ENCODE measurements around the gene KCNMA1. TPM values are rescaled to one million over a fixed set of nuclear protein-coding genes. Genes with fewer than 3 reads are reported as not detected.

KCNMA1 gene
- total and polyA plus RNA-seq, 9 of the 15 experiments (the other 6 are each of a cell fraction or from before 2014, with no cell fraction given), result 0.01 to 0.95 (median 0.15) TPM; not detected in 4

DNA sequence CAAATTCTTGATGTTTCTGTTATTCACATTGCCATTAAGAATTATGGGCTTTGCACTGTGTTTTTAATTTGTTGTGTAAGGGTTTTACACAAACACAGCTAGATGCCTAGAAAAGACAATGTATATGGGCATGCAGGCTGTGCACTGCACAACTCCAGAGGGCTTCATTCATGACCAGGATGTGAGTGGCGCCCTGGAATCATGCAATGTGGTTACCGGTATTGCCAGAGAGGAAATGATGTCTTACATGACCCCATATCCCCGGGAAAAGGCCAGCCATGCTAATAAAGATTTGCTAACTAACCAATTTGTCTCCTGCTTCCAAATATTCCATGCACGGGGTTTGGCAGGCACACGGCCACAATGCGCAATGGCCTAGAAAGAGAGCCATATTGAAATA, 16.9 kb downstream of the KCNMA1 start (continued):
- TF ChIP-seq HDAC8 (tag; IDR thresholded peaks at IDR 0.05) (no peak), ZFPM2 (CRISPR knock-in tag; IDR thresholded peaks at IDR 0.05) (no peak), ELK1 (CRISPR knock-in tag; IDR thresholded peaks at IDR 0.05) (no peak)

GRCh38 chr10:77619964-77620703, 17.5 kb downstream of the KCNMA1 start:
- FAIRE-seq, result peak; percentile 42
- BruUV-seq (replicated peaks), result no TSS peak
- no peak for TF ChIP-seq POLR2G (IDR thresholded peaks at IDR 0.05; ENCODE audit: low read depth, low read length)
- TF ChIP-seq ZNF143 (CRISPR knock-in tag; IDR thresholded peaks at IDR 0.05), result no peak
- no peak for TF ChIP-seq ZNF79 (CRISPR knock-in tag; IDR thresholded peaks at IDR 0.05; ENCODE audit: low read depth)
- no peak for TF ChIP-seq ZNF24 (IDR thresholded peaks at IDR 0.05)
- TF ChIP-seq ZNF324 (CRISPR knock-in tag; IDR thresholded peaks at IDR 0.05), result no peak
- no peak for TF ChIP-seq NR3C1 (CRISPR knock-in tag; IDR thresholded peaks at IDR 0.05)
- no peak for TF ChIP-seq SP2 (IDR thresholded peaks at IDR 0.05; ENCODE audit: extremely low read depth, low read depth, low read length, poor library complexity, severe bottlenecking)
- no peak for TF ChIP-seq MCM2 (IDR thresholded peaks at IDR 0.05; ENCODE audit: low read depth)
- no peak for TF ChIP-seq RBM22 (IDR thresholded peaks at IDR 0.05; ENCODE audit: low read depth, low read length, poor library complexity, severe bottlenecking)
- no peak for TF ChIP-seq FOXJ2 (tag; IDR thresholded peaks at IDR 0.05)
- TF ChIP-seq, protein P1, sequence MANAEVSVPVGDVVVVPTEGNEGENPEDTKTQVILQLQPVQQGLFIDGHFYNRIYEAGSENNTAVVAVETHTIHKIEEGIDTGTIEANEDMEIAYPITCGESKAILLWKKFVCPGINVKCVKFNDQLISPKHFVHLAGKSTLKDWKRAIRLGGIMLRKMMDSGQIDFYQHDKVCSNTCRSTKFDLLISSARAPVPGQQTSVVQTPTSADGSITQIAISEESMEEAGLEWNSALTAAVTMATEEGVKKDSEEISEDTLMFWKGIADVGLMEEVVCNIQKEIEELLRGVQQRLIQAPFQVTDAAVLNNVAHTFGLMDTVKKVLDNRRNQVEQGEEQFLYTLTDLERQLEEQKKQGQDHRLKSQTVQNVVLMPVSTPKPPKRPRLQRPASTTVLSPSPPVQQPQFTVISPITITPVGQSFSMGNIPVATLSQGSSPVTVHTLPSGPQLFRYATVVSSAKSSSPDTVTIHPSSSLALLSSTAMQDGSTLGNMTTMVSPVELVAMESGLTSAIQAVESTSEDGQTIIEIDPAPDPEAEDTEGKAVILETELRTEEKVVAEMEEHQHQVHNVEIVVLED (CRISPR knock-in tag; IDR thresholded peaks at IDR 0.05), result no peak
- no peak for TF ChIP-seq KDM4B (IDR thresholded peaks at IDR 0.05; ENCODE audit: borderline replicate concordance in 2 of 2, low read depth in 1 of 2)
- no peak for TF ChIP-seq L3MBTL2 (IDR thresholded peaks at IDR 0.05)
- TF ChIP-seq ELF2 (CRISPR knock-in tag; IDR thresholded peaks at IDR 0.05), result no peak
- no peak for TF ChIP-seq MAFG (tag; conservative IDR thresholded peaks at IDR 0.05)
- TF ChIP-seq RCOR1 (IDR thresholded peaks at IDR 0.05; ENCODE audit: borderline replicate concordance in 1 of 2, low read depth in 2 of 2, low read length in 2 of 2), result no peak
- no peak for TF ChIP-seq ADNP (tag; IDR thresholded peaks at IDR 0.05)

More at GRCh38 chr10:77619964-77620703, 17.5 kb downstream of the KCNMA1 start:
- ChIA-PET CTCF (ENCODE audit: low intra/inter-chr PET ratio) (no interaction called here), POLR2A (interaction anchor here (0.9 kb wide), 1 partner anchor 69 kb away, joined by 4 read pairs; no protein-coding TSS in a partner anchor)
- H3K4me3 ChIP-seq, result no peak overlapping the region
- in situ Hi-C loops (cut with MboI) (no loop called here), intact Hi-C loops (cut with micrococcal nuclease) (no loop called here)
- H3K9me3 ChIP-seq (replicated peaks; ENCODE audit: control insufficient read depth, insufficient read depth, low read depth, low read length), result no peaks in the 10 kb centered on the region
- H3K9me1 ChIP-seq (ENCODE audit: control insufficient read depth, insufficient read depth, low read length), result no peaks in the 10 kb centered on the region
- peak; percentile 32; the same call in 1 of the 3 replicates for ATAC-seq
- H4K20me1 ChIP-seq (replicated peaks; ENCODE audit: control insufficient read depth, insufficient read depth, low read length), result peaks cover 3% of the 10 kb centered on the region; the same call in 1 of the 2 replicates
- under 1% methylated on average over 13 of the region's 13 CpGs for WGBS (ENCODE audit: insufficient coverage, low coverage, missing lambda C conversion rate)
- H3K36me3 ChIP-seq (ENCODE audit: control insufficient read depth, insufficient read depth, low read length), result no peaks in the 10 kb centered on the region
- H3K4me2 ChIP-seq (ENCODE audit: insufficient read depth, low read length), result no peak overlapping the region
- no peaks in the 10 kb centered on the region for H3K4me1 ChIP-seq (replicated peaks in 1 of 2; ENCODE audit: control insufficient read depth in 2 of 2, insufficient read depth in 2 of 2, low read length in 2 of 2)
- H3K9ac ChIP-seq (ENCODE audit: insufficient read depth in 1 of 2, low read depth in 2 of 2, low read length in 2 of 2), result no peak overlapping the region
- H3K27ac ChIP-seq (ENCODE audit: extremely low read depth, low read depth, low read length), result no peak overlapping the region
- DNase-seq (ENCODE audit: extremely low read depth in 1 of 4, low spot score in 3 of 4), result no peak
- no peak overlapping the region for H2AFZ ChIP-seq (ENCODE audit: low read depth, low read length)
- peaks cover 8 to 12% of the 10 kb centered on the region in 2 experiments; a peak in 3 of 5 replicates for H3K27me3 ChIP-seq (ENCODE audit: control insufficient read depth in 2 of 2, insufficient read depth in 2 of 2, low read length in 2 of 2)
- no peaks in the 10 kb centered on the region for H3K79me2 ChIP-seq (ENCODE audit: control insufficient read depth, insufficient read depth, low read length)
